ENCODE data around the gene MOGAT3.

MOGAT3 gene

DNA sequence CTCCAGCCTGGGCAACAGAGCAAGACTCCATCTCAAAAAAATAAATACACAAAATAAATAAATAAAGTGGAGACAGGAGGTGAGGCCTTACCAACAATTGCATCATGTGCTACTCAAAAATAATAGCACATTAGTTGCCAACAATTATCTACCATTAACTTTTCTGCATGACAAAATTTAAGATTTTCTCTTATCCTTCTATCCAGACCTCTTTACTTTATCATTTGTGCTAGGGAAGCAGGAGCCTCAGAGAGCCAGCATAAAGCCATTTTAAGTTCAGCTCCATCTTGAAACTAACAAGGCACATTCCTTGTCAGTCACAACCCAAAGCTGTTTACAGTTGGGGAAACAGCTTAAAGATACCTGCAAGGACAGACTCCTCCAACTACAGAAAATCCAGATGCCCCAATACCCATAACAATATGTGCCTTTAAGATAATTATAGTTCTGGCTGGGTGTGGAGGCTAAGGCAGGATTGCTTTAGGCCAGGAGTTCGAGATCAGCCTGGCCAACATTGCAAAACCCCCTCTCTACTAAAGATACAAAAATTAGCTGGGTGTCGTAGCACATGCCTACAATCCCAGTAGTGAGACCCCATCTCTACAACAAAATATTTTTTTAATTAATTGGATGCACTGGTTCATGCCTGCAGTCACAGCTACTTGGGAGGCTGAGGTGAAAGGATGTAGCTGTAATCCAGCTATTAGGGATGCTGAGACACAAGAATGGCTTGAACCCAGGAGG lies 48.8 kb downstream of the MOGAT3 start:
- Histone ChIP-seq H3K9me3 (no peaks in the 10 kb centered on the region), H3K4me3 (ENCODE audit: low read depth in 1 of 2, low read length in 1 of 2) (no peak overlapping the region), H3K36me3 (no peaks in the 10 kb centered on the region), H3K27me3 (peaks cover 65% of the 10 kb centered on the region), H3K4me1 (ENCODE audit: control insufficient read depth in 1 of 2, insufficient read depth in 1 of 2, low read depth in 1 of 2, low read length in 1 of 2) (peaks cover 3 to 14% of the 10 kb centered on the region in 2 experiments), H3K27ac (no peak overlapping the region)
- TF ChIP-seq, protein P1, sequence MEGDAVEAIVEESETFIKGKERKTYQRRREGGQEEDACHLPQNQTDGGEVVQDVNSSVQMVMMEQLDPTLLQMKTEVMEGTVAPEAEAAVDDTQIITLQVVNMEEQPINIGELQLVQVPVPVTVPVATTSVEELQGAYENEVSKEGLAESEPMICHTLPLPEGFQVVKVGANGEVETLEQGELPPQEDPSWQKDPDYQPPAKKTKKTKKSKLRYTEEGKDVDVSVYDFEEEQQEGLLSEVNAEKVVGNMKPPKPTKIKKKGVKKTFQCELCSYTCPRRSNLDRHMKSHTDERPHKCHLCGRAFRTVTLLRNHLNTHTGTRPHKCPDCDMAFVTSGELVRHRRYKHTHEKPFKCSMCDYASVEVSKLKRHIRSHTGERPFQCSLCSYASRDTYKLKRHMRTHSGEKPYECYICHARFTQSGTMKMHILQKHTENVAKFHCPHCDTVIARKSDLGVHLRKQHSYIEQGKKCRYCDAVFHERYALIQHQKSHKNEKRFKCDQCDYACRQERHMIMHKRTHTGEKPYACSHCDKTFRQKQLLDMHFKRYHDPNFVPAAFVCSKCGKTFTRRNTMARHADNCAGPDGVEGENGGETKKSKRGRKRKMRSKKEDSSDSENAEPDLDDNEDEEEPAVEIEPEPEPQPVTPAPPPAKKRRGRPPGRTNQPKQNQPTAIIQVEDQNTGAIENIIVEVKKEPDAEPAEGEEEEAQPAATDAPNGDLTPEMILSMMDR (IDR thresholded peaks at IDR 0.05), result no peak
